Panc1 (cell line): Measurements from ENCODE around the gene SH3TC1. TPM values are rescaled to one million over a fixed set of nuclear protein-coding genes. Genes with fewer than 3 reads are reported as not detected.

ENCODE experiments used
- ATAC-seq: fragments of 200-7000 bp; cut with Tn5 transposase; 2 replicates; pipeline ENCODE4 v1.9.1; 2020; ENCODE audit warnings: mild to moderate bottlenecking, moderate library complexity
- BruUV-seq: library from RNA; stranded (reverse); fragments of 400-500 nt; replicated peaks from 2 replicates; lab custom pipeline; 2021; lab: Mats Ljungman, UMichigan
- CTCF ChIA-PET: fragments of 300-600 bp; sonication (Branson Sonifier 250); formaldehyde crosslinking; loops from one replicate; lab custom pipeline; 2022; ENCODE audit warnings: antibody characterized with exemption; lab: Charles Lee
- POLR2A ChIA-PET: fragments of 300-600 bp; sonication (Branson Sonifier 250); formaldehyde crosslinking; loops from one replicate; lab custom pipeline; 2022; ENCODE audit warnings: antibody characterized with exemption; lab: Charles Lee
- DNase-seq: peaks from one replicate; pipeline ENCODE4 v3.0.0-alpha.2; 2010; ENCODE audit warnings: low read depth, low spot score
- H3K27ac ChIP-seq: 2 replicates; pipeline ENCODE4 v1.5.1; 2011; ENCODE audit warnings: mild to moderate bottlenecking, low read length, inconsistent platforms
- H3K27me3 ChIP-seq: fragments of 200-500 bp; sonication (Bioruptor generic); 2 replicates; pipeline ENCODE4 v1.6.0; 2014; ENCODE audit warnings: low read length, inconsistent platforms; ENCODE audit not compliant: control insufficient read depth, insufficient read depth
- H3K36me3 ChIP-seq: fragments of 200-500 bp; sonication (Bioruptor generic); 2 replicates; pipeline ENCODE4 v1.5.1; 2014; ENCODE audit warnings: inconsistent platforms, mild to moderate bottlenecking, low read length, moderate library complexity; ENCODE audit not compliant: control insufficient read depth, insufficient read depth
- H3K4me1 ChIP-seq: 2 replicates; pipeline ENCODE4 v1.5.1; 2011; ENCODE audit warnings: inconsistent platforms, mild to moderate bottlenecking, low read length, moderate library complexity; ENCODE audit not compliant: control insufficient read depth, insufficient read depth
- H3K4me3 ChIP-seq, 2 experiments: 2 replicates each; pipeline ENCODE4 v1.5.1; 2011 to 2012; ENCODE audit warnings: low read depth in 2 of 2, low read length in 2 of 2, mild to moderate bottlenecking in 2 of 2, inconsistent platforms in 1 of 2, moderate library complexity in 1 of 2
- H3K9me3 ChIP-seq: fragments of 200-500 bp; sonication (Bioruptor generic); 2 replicates; pipeline ENCODE4 v1.5.1; 2014; ENCODE audit warnings: low read depth, mild to moderate bottlenecking, inconsistent platforms, low read length, moderate library complexity; ENCODE audit not compliant: control insufficient read depth, insufficient read depth
- CTCF ChIP-seq: fragments of 450-650 bp; IDR thresholded peaks from 2 replicates; pipeline ENCODE4 v1.5.1; 2017; ENCODE audit warnings: mild to moderate bottlenecking
- POLR2AphosphoS5 ChIP-seq: IDR thresholded peaks from 2 replicates; pipeline ENCODE4 v1.6.1; 2012; ENCODE audit warnings: mild to moderate bottlenecking, low read depth, low read length, moderate library complexity
- REST ChIP-seq, 2 experiments: IDR thresholded peaks; 2 replicates each; pipeline ENCODE4 v1.6.1; 2011 to 2012; ENCODE audit warnings: low read depth in 2 of 2, control low read depth in 1 of 2, low read length in 1 of 2, mild to moderate bottlenecking in 1 of 2, moderate library complexity in 1 of 2; ENCODE audit not compliant: insufficient read depth in 1 of 2
- SIN3A ChIP-seq: IDR thresholded peaks from 2 replicates; pipeline ENCODE4 v1.6.1; 2012; ENCODE audit warnings: low read depth, mild to moderate bottlenecking, low read length, moderate library complexity, borderline replicate concordance; ENCODE audit not compliant: insufficient read depth
- TCF7L2 ChIP-seq: IDR thresholded peaks from 2 replicates; pipeline ENCODE4 v1.6.1; 2011; ENCODE audit warnings: mild to moderate bottlenecking, low read depth, low read length, inconsistent platforms
- in situ Hi-C: cut with HindIII; loops from 2 replicates; pipeline ENCODE4 v1.10.0; 2016; ENCODE audit warnings: low sequenced_read_pairs, low pct_unique_long_range_greater_than_20kb
- intact Hi-C: fragments of 100-400 bp; cut with micrococcal nuclease; formaldehyde crosslinking; loops from one replicate; pipeline ENCODE4 v1.10.0; 2022; ENCODE audit not compliant: unreplicated experiment
- total RNA-seq: library from RNA; stranded (reverse); gene quantifications from one replicate; pipeline ENCODE4 v1.2.1, GENCODE V29; 2021; ENCODE audit not compliant: unreplicated experiment

SH3TC1 gene
- total RNA-seq, 1 experiment from 2014 or later = 4.5 TPM

GRCh38 chr4:8219236-8219635 is 20.1 kb downstream of the SH3TC1 start:
- CTCF ChIA-PET = no interaction called here
- Histone ChIP-seq H3K27ac (no peak overlapping the region), H3K4me1 (no peaks in the 10 kb centered on the region), H3K27me3 (no peaks in the 10 kb centered on the region), H3K4me3 (no peak overlapping the region), H3K9me3 (no peaks in the 10 kb centered on the region), H3K36me3 (no peaks in the 10 kb centered on the region)
- in situ Hi-C loops (no loop called here), intact Hi-C loops (no loop called here)
- DNase-seq = no peak
- no peak for ATAC-seq
- no TSS peak for BruUV-seq
- POLR2A ChIA-PET = no interaction called here
- TF ChIP-seq CTCF (no peak), SIN3A (no peak), REST (IDR thresholded peaks at IDR 0.05; ENCODE audit: insufficient read depth in 1 of 2, low read depth in 2 of 2, low read length in 1 of 2) (no peak), POLR2AphosphoS5 (no peak), TCF7L2 (no peak)

- TF ChIP-seq TCF7L2 (no peak), REST (IDR thresholded peaks at IDR 0.05; ENCODE audit: insufficient read depth in 1 of 2, low read depth in 2 of 2, low read length in 1 of 2) (no peak), SIN3A (no peak), CTCF (no peak), POLR2AphosphoS5 (no peak)
- ATAC-seq (no peak), DNase-seq (no peak)
- ChIA-PET CTCF (no interaction called here), POLR2A (interaction anchor here (0.6 kb wide), 1 partner anchor 23 kb away, joined by 3 read pairs; no protein-coding TSS in a partner anchor)
- Histone ChIP-seq H3K27me3 (no peaks in the 10 kb centered on the region), H3K4me1 (no peaks in the 10 kb centered on the region), H3K27ac (no peak overlapping the region), H3K4me3 (no peak overlapping the region), H3K9me3 (no peaks in the 10 kb centered on the region), H3K36me3 (no peaks in the 10 kb centered on the region)
- intact Hi-C loops (no loop called here), in situ Hi-C loops (no loop called here)
- BruUV-seq = no TSS peak
Measured at GRCh38 chr4:8220661-8221450, 21.8 kb downstream of the SH3TC1 start.
